ENCODE measurements around the gene IKZF4. TPM values are rescaled to one million over a fixed set of nuclear protein-coding genes. Genes with fewer than 3 reads are reported as not detected.
A peak's percentile ranks its signal among the peaks of the same experiment; 100 is the strongest.
"Not testable (repeated sequence)": the region's sequence is repeated elsewhere in the genome, so short reads cannot be mapped to it uniquely, and the experiment has no call there.

The IKZF4 gene
- total and polyA plus RNA-seq, 4 donors, result 3.3 to 10.7 (median 5.2) TPM

- H3K9ac ChIP-seq (ENCODE audit: insufficient read depth in 1 of 2, low read length in 2 of 2), result no peak overlapping the region
- no peak for ATAC-seq (ENCODE audit: insufficient read depth, low FRiP score)
- no peak overlapping the region for H3K4me3 ChIP-seq
- peaks cover 0 to 21% (median 10%) of the 10 kb centered on the region in 5 donors for H3K4me1 ChIP-seq (ENCODE audit: control insufficient read depth in 5 of 5, insufficient read depth in 5 of 5, low read length in 5 of 5)
- 45 to 85% methylated on average over 7 of the region's 7 CpGs for WGBS, 2 donors
- no peak overlapping the region for H3K27ac ChIP-seq (ENCODE audit: low read depth in 1 of 2, low read length in 1 of 2)
- H3K27me3 ChIP-seq (ENCODE audit: control insufficient read depth in 3 of 3, insufficient read depth in 3 of 3, low read length in 2 of 3), result no peaks in the 10 kb centered on the region
- TF ChIP-seq CTCF (IDR thresholded peaks at IDR 0.05; ENCODE audit: control extremely low read depth, extremely low read depth), result no peak
- DNase-seq, result no peak
- H3K9me3 ChIP-seq (ENCODE audit: control insufficient read depth in 4 of 4, insufficient read depth in 3 of 4, low read length in 3 of 4), result no peaks in the 10 kb centered on the region
- H3K36me3 ChIP-seq (ENCODE audit: control insufficient read depth in 4 of 4, insufficient read depth in 4 of 4, low read length in 4 of 4), result peaks cover 2 to 21% (median 9%) of the 10 kb centered on the region in 4 donors
These were observed 42.5 kb upstream of the IKZF4 start for GRCh38 chr12:55978393-55978792.

GRCh38 chr12:55979069-55979468, 41.8 kb upstream of the IKZF4 start:
- Histone ChIP-seq H3K4me3 (no peak overlapping the region), H3K4me1 (ENCODE audit: control insufficient read depth in 5 of 5, insufficient read depth in 5 of 5, low read length in 5 of 5) (peaks cover 0 to 21% (median 10%) of the 10 kb centered on the region in 5 donors), H3K9ac (ENCODE audit: insufficient read depth in 1 of 2, low read length in 2 of 2) (no peak overlapping the region), H3K9me3 (ENCODE audit: control insufficient read depth in 4 of 4, insufficient read depth in 3 of 4, low read length in 3 of 4) (no peaks in the 10 kb centered on the region), H3K36me3 (ENCODE audit: control insufficient read depth in 4 of 4, insufficient read depth in 4 of 4, low read length in 4 of 4) (peaks cover 2 to 21% (median 8%) of the 10 kb centered on the region in 4 donors), H3K27me3 (ENCODE audit: control insufficient read depth in 3 of 3, insufficient read depth in 3 of 3, low read length in 2 of 3) (no peaks in the 10 kb centered on the region), H3K27ac (ENCODE audit: low read depth in 1 of 2, low read length in 1 of 2) (no peak overlapping the region)
- 61 to 67% methylated on average over 3 of the region's 3 CpGs for WGBS, 2 donors
- no peak for TF ChIP-seq CTCF (IDR thresholded peaks at IDR 0.05; ENCODE audit: control extremely low read depth, extremely low read depth)
- ATAC-seq (ENCODE audit: insufficient read depth, low FRiP score) (no peak), DNase-seq (no peak)

GRCh38 chr12:55981882-55982281, 39.0 kb upstream of the IKZF4 start:
- H3K4me3 ChIP-seq; H3K27ac ChIP-seq (ENCODE audit: low read depth in 1 of 2, low read length in 1 of 2); H3K9me3 ChIP-seq (ENCODE audit: control insufficient read depth in 4 of 4, insufficient read depth in 3 of 4, low read length in 3 of 4); H3K27me3 ChIP-seq (ENCODE audit: control insufficient read depth in 3 of 3, insufficient read depth in 3 of 3, low read length in 2 of 3); H3K9ac ChIP-seq (ENCODE audit: insufficient read depth in 1 of 2, low read length in 2 of 2); H3K4me1 ChIP-seq (ENCODE audit: control insufficient read depth in 5 of 5, insufficient read depth in 5 of 5, low read length in 5 of 5); DNase-seq: not testable (repeated sequence)
- peaks cover 10 to 28% (median 12%) of the 10 kb centered on the region in 4 donors for H3K36me3 ChIP-seq (ENCODE audit: control insufficient read depth in 4 of 4, insufficient read depth in 4 of 4, low read length in 4 of 4)
- ATAC-seq (ENCODE audit: insufficient read depth, low FRiP score), result peak; percentile 36
- 70 to 72% methylated on average over 5 of the region's 5 CpGs for whole genome bisulfite sequencing, 2 donors

GRCh38 chr12:55982319-55982936, 38.4 kb upstream of the IKZF4 start:
- H3K4me1 ChIP-seq (ENCODE audit: control insufficient read depth in 5 of 5, insufficient read depth in 5 of 5, low read length in 5 of 5), result peaks cover 0 to 4% (median 0%) of the 10 kb centered on the region in 5 donors
- WGBS, 2 donors, result 43 to 66% methylated on average over 3 of the region's 3 CpGs
- H3K9ac ChIP-seq (ENCODE audit: insufficient read depth in 1 of 2, low read length in 2 of 2), result no peak overlapping the region
- H3K9me3 ChIP-seq (ENCODE audit: control insufficient read depth in 4 of 4, insufficient read depth in 3 of 4, low read length in 3 of 4), result no peaks in the 10 kb centered on the region
- TF ChIP-seq CTCF (IDR thresholded peaks at IDR 0.05; ENCODE audit: control extremely low read depth, extremely low read depth), result no peak
- ATAC-seq (ENCODE audit: insufficient read depth, low FRiP score) (no peak), DNase-seq (no peak)
- no peaks in the 10 kb centered on the region for H3K27me3 ChIP-seq (ENCODE audit: control insufficient read depth in 3 of 3, insufficient read depth in 3 of 3, low read length in 2 of 3)
- no peak overlapping the region for H3K27ac ChIP-seq (ENCODE audit: low read depth in 1 of 2, low read length in 1 of 2)
- H3K36me3 ChIP-seq (ENCODE audit: control insufficient read depth in 4 of 4, insufficient read depth in 4 of 4, low read length in 4 of 4), result peaks cover 13 to 28% (median 14%) of the 10 kb centered on the region in 4 donors
- H3K4me3 ChIP-seq, result no peak overlapping the region
